Measurements from ENCODE around the gene SCN5A. TPM values are rescaled to one million over a fixed set of nuclear protein-coding genes. Genes with fewer than 3 reads are reported as not detected.

SCN5A gene
- total RNA-seq, 1 experiment from 2014 or later: not detected

GRCh38 chr3:38644662-38645053 lies 4.8 kb downstream of the SCN5A start:
- H3K36me3 Mint-ChIP-seq (ENCODE audit: insufficient read depth, unreplicated experiment): peaks cover 5% of the 10 kb centered on the region
- no peak for TF ChIP-seq CTCF (IDR thresholded peaks at IDR 0.05; ENCODE audit: unreplicated experiment)
- H3K4me3 Mint-ChIP-seq (ENCODE audit: unreplicated experiment): no peak overlapping the region
- no peaks in the 10 kb centered on the region for H3K27me3 Mint-ChIP-seq (ENCODE audit: insufficient read depth, unreplicated experiment)
- intact Hi-C loops (cut with micrococcal nuclease): no loop called here
- no peak for DNase-seq (ENCODE audit: unreplicated experiment)
- POLR2A ChIA-PET: no interaction called here
- no peak overlapping the region for H3K27ac Mint-ChIP-seq (ENCODE audit: low read depth, unreplicated experiment)
- no peaks in the 10 kb centered on the region for H3K9me3 Mint-ChIP-seq (ENCODE audit: unreplicated experiment)
- BruUV-seq (replicated peaks): no TSS peak
- no peaks in the 10 kb centered on the region for H3K4me1 Mint-ChIP-seq (ENCODE audit: insufficient read depth, unreplicated experiment)
- CTCF ChIA-PET: interaction anchor here (0.9 to 1.4 kb wide), 3 partner anchors 13 to 148 kb away, joined by 3 to 10 read pairs (median 6); partner anchors contain the start of gene EXOG

DNA sequence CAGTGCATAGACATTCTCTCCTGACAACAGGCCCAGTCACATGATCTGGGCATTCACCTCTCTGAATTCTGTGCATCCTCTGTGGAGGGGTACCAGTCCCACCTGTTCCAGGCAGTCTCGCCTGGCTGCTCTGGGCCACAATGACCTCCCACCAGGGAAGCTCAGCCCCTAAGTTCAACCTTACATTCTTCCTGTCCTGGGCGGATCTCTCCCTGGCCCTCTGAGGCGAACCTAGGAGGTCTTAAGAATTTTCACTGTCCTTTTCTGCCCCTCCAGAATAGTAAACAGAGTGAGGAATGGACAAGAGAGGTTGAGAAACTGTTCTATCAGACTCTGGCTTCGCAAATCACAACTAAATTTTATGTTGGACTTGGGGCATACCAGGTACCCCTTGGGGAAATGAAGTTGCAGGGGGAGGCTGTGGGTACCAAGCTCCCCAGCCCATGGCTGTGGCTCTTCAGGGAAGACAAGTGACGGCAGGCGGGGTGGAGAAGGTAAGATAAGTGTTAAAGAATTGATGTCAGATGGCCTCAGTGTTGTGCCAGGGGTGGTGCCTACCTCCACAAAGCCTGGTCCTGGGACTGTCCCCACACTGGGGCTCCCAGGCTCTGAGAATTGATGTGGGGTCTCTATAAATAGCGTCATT lies 5.3 kb downstream of the SCN5A start:
- Mint-ChIP-seq H3K36me3 (ENCODE audit: insufficient read depth, unreplicated experiment) (peaks cover 5% of the 10 kb centered on the region), H3K4me1 (ENCODE audit: insufficient read depth, unreplicated experiment) (no peaks in the 10 kb centered on the region), H3K27ac (ENCODE audit: low read depth, unreplicated experiment) (no peak overlapping the region), H3K27me3 (ENCODE audit: insufficient read depth, unreplicated experiment) (no peaks in the 10 kb centered on the region), H3K9me3 (ENCODE audit: unreplicated experiment) (no peaks in the 10 kb centered on the region), H3K4me3 (ENCODE audit: unreplicated experiment) (no peak overlapping the region)
- no peak for DNase-seq (ENCODE audit: unreplicated experiment)
- ChIA-PET CTCF (no interaction called here), POLR2A (no interaction called here)
- no peak for TF ChIP-seq CTCF (IDR thresholded peaks at IDR 0.05; ENCODE audit: unreplicated experiment)
- no TSS peak for BruUV-seq (replicated peaks)
- intact Hi-C loops (cut with micrococcal nuclease): no loop called here

- intact Hi-C loops (cut with micrococcal nuclease): no loop called here
- ChIA-PET POLR2A (no interaction called here), CTCF (interaction anchor here (0.7 to 1.2 kb wide), 2 partner anchors 122 to 239 kb away, joined by 3 to 6 read pairs; no protein-coding TSS in a partner anchor)
- H3K36me3 Mint-ChIP-seq (ENCODE audit: insufficient read depth, unreplicated experiment): peaks cover 5% of the 10 kb centered on the region
- no peaks in the 10 kb centered on the region for H3K9me3 Mint-ChIP-seq (ENCODE audit: unreplicated experiment)
- no peak overlapping the region for H3K4me3 Mint-ChIP-seq (ENCODE audit: unreplicated experiment)
- no peak overlapping the region for H3K27ac Mint-ChIP-seq (ENCODE audit: low read depth, unreplicated experiment)
- H3K27me3 Mint-ChIP-seq (ENCODE audit: insufficient read depth, unreplicated experiment): no peaks in the 10 kb centered on the region
- no peak for TF ChIP-seq CTCF (IDR thresholded peaks at IDR 0.05; ENCODE audit: unreplicated experiment)
- no TSS peak for BruUV-seq (replicated peaks)
- DNase-seq (ENCODE audit: unreplicated experiment): no peak
- no peaks in the 10 kb centered on the region for H3K4me1 Mint-ChIP-seq (ENCODE audit: insufficient read depth, unreplicated experiment)
These were observed 5.9 kb downstream of the SCN5A start for GRCh38 chr3:38643592-38643991.

DNA sequence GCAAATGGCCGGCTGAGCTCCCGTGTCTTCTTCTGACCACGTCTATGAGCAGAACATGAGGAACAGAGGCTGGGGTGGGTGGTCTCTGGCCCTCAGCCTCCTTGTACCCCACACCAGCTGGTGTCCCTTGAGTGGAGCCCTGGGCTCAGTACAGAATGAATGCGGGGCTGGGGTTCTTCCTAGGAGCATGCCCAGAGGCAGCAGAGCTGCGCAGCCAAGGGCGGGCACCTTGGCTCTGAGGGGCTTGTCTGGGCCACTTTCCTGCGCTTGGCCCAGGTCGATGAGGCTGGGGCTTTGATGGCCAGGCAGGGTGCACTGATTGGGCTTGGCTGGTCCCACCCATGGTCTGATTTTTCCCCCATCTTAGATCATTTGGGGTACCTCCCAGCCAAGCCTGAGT lies 6.4 kb downstream of the SCN5A start:
- Mint-ChIP-seq H3K4me1 (ENCODE audit: insufficient read depth, unreplicated experiment) (no peaks in the 10 kb centered on the region), H3K36me3 (ENCODE audit: insufficient read depth, unreplicated experiment) (peaks cover 5% of the 10 kb centered on the region), H3K4me3 (ENCODE audit: unreplicated experiment) (no peak overlapping the region), H3K27me3 (ENCODE audit: insufficient read depth, unreplicated experiment) (no peaks in the 10 kb centered on the region), H3K9me3 (ENCODE audit: unreplicated experiment) (no peaks in the 10 kb centered on the region), H3K27ac (ENCODE audit: low read depth, unreplicated experiment) (no peak overlapping the region)
- DNase-seq (ENCODE audit: unreplicated experiment): no peak
- BruUV-seq (replicated peaks): no TSS peak
- ChIA-PET POLR2A (no interaction called here), CTCF (interaction anchor here (0.5 to 1.7 kb wide), 5 partner anchors 9 to 239 kb away, joined by 3 to 7 read pairs (median 6); no protein-coding TSS in a partner anchor)
- no peak for TF ChIP-seq CTCF (IDR thresholded peaks at IDR 0.05; ENCODE audit: unreplicated experiment)
- intact Hi-C loops (cut with micrococcal nuclease): no loop called here

All from MCF 10A (cell line).